ENCODE results near the gene GDPD5. TPM values are rescaled to one million over a fixed set of nuclear protein-coding genes. Genes with fewer than 3 reads are reported as not detected.

GDPD5 gene
- total RNA-seq, 1 experiment from 2014 or later, result 12.5 TPM

DNA sequence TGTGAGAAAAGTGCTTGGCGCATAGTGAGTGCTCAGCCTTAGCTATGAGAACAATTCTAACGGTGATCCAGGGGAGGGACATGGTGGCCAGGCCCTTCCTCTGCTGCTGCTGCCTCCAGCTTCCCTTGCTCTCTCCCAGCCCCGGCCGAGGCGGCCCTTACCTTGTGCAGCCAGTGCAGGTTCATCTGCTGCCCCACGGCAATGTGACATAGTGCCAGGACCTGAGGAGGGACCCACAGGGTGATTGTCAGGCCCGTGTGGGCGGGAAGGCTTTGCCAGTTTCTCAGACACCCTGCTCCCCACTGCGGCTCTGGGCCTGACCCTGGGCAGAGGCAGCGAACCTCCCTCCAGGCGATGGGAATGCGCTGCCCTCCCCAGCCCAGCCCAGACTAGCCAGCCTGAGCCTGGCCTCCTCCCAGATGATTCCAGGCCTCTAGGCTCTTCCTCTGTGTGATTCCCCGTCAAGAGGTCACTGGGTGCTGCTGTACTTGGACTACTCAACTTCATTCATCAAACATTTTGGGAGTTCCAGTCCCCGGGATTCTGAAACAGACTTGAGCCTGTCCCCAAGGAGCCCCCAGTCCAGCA is 69.1 kb downstream of the GDPD5 start:
- Histone ChIP-seq H3K4me3 (ENCODE audit: insufficient read depth, low read depth, low read length) (no peak overlapping the region), H3K27me3 (ENCODE audit: control insufficient read depth, insufficient read depth, low read length) (no peaks in the 10 kb centered on the region), H3K36me3 (replicated peaks; ENCODE audit: control insufficient read depth, insufficient read depth, low read length) (no peaks in the 10 kb centered on the region)
- no peak for DNase-seq

DNA sequence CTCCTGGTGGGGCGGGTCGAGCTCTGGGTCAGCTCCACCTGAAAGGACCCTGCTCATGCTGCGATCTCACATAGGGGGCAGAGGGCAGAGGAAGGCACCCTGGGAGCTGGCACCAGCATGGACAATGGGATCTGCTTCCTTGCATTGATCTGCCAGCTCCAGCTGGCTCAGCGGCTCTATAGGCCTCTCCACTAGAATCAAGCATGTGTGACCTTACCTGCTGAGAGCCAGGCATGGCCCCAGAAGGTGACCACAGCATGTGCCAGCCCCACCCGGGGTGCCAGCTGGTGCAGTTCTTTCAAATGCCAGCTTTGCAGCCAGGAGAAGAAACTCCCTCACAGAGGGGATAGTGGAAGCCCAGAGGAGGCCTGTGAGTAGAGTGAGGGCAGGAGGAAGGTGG is 70.8 kb downstream of the GDPD5 start:
- no peak for DNase-seq
- H3K27me3 ChIP-seq (ENCODE audit: control insufficient read depth, insufficient read depth, low read length), result no peaks in the 10 kb centered on the region
- no peak overlapping the region for H3K4me3 ChIP-seq (ENCODE audit: insufficient read depth, low read depth, low read length)
- no peaks in the 10 kb centered on the region for H3K36me3 ChIP-seq (replicated peaks; ENCODE audit: control insufficient read depth, insufficient read depth, low read length)

DNA sequence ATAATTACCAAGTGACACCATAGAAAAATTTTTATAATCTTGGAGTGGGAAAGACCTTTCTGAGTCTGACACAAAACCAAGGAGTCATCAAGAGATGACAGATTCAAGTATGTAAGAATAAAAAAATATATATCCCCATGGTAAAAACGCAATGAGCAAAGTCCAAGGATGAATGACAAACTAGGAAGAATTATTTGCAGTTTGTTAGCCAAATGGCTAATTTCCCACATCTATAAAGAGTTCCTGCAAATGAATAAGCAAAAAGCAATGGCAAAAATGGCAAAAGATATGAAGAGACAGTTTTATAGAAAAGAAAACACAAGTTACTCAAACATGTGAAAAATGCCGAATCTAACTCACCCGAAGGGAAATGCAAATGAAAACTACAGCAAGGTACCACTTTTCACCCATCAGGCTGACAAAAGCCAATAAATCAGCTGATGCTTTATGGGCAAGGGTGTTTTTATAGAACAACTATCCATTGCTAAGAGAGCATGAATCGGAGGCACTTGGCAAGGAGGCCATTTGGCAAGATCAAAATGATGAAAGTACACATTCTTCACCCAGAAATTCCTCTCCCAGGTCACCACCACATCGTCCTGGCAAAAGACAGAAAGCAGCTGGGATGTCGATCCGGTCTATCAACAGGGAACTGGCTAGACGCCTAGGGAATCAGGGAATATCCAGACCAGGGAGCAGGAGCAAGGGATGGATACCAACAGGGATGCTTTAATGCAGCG is 71.7 kb downstream of the GDPD5 start:
- Histone ChIP-seq H3K4me3 (ENCODE audit: insufficient read depth, low read depth, low read length) (no peak overlapping the region), H3K36me3 (replicated peaks; ENCODE audit: control insufficient read depth, insufficient read depth, low read length) (no peaks in the 10 kb centered on the region), H3K27me3 (ENCODE audit: control insufficient read depth, insufficient read depth, low read length) (no peaks in the 10 kb centered on the region)
- no peak for DNase-seq

- no peak overlapping the region for H3K4me3 ChIP-seq (ENCODE audit: insufficient read depth, low read depth, low read length)
- peak; percentile 97 for DNase-seq
- no peaks in the 10 kb centered on the region for H3K27me3 ChIP-seq (ENCODE audit: control insufficient read depth, insufficient read depth, low read length)
- H3K36me3 ChIP-seq (replicated peaks; ENCODE audit: control insufficient read depth, insufficient read depth, low read length), result no peaks in the 10 kb centered on the region
Observed at GRCh38 chr11:75450826-75451821, 74.6 kb downstream of the GDPD5 start.

GRCh38 chr11:75450236-75450635 is 75.5 kb downstream of the GDPD5 start:
- Histone ChIP-seq H3K36me3 (replicated peaks; ENCODE audit: control insufficient read depth, insufficient read depth, low read length) (no peaks in the 10 kb centered on the region), H3K4me3 (ENCODE audit: insufficient read depth, low read depth, low read length) (no peak overlapping the region), H3K27me3 (ENCODE audit: control insufficient read depth, insufficient read depth, low read length) (no peaks in the 10 kb centered on the region)
- DNase-seq, result no peak

GRCh38 chr11:75449776-75450175 is 76.0 kb downstream of the GDPD5 start:
- DNase-seq, result no peak
- H3K36me3 ChIP-seq (replicated peaks; ENCODE audit: control insufficient read depth, insufficient read depth, low read length), result no peaks in the 10 kb centered on the region
- no peaks in the 10 kb centered on the region for H3K27me3 ChIP-seq (ENCODE audit: control insufficient read depth, insufficient read depth, low read length)

GRCh38 chr11:75449271-75449670 is 76.5 kb downstream of the GDPD5 start:
- DNase-seq, result no peak
- Histone ChIP-seq H3K36me3 (replicated peaks; ENCODE audit: control insufficient read depth, insufficient read depth, low read length) (no peaks in the 10 kb centered on the region), H3K27me3 (ENCODE audit: control insufficient read depth, insufficient read depth, low read length) (no peaks in the 10 kb centered on the region), H3K4me3 (ENCODE audit: insufficient read depth, low read depth, low read length) (no peak overlapping the region)

More at GRCh38 chr11:75449776-75450175, 76.0 kb downstream of the GDPD5 start:
- no peak overlapping the region for H3K4me3 ChIP-seq (ENCODE audit: insufficient read depth, low read depth, low read length)

- H3K4me3 ChIP-seq (ENCODE audit: insufficient read depth, low read depth, low read length), result no peak overlapping the region
- DNase-seq, result no peak
Observed at GRCh38 chr11:75447415-75447814, 78.3 kb downstream of the GDPD5 start.

DNA sequence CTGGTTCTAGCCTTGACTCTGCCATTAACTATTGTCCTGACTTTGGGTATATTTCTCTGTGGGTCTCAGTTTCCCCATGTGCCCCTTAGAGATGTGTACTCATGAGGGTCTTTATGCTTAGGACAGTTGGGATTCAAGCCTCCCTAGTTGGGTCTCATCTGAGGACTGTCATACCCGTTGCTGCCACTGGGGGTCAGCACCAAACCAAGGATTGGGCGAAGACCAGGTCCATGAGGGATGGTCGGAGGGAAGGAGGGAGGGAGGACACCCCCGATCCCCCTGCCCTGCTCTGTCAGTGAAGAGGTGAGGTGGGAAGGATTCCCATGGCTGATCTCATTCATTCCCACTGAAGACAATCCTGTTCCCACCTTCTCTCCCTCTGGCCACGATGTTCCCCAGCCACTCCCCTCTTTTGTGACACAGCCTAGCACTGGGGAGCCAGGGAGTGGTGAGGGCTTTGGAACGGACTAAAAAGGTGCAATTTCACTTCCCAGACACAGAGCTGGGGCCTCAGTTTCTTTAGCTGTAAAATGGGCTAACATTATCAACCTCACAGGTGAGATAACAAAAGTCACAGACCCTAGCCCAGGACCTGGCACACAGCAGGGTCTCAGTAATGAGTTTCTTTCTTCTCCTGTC is 80.3 kb downstream of the GDPD5 start:
- Histone ChIP-seq H3K4me3 (ENCODE audit: insufficient read depth, low read depth, low read length) (no peak overlapping the region), H3K36me3 (replicated peaks; ENCODE audit: control insufficient read depth, insufficient read depth, low read length) (no peaks in the 10 kb centered on the region), H3K27me3 (ENCODE audit: control insufficient read depth, insufficient read depth, low read length) (no peaks in the 10 kb centered on the region)
- peak; percentile 96 for DNase-seq

More at GRCh38 chr11:75447415-75447814, 78.3 kb downstream of the GDPD5 start:
- Histone ChIP-seq H3K27me3 (ENCODE audit: control insufficient read depth, insufficient read depth, low read length) (no peaks in the 10 kb centered on the region), H3K36me3 (replicated peaks; ENCODE audit: control insufficient read depth, insufficient read depth, low read length) (no peaks in the 10 kb centered on the region)

- DNase-seq, result no peak
Observed at GRCh38 chr11:75443043-75443442, 82.7 kb downstream of the GDPD5 start.

GRCh38 chr11:75442161-75442885 is 83.4 kb downstream of the GDPD5 start:
- no peak for DNase-seq

More at GRCh38 chr11:75443043-75443442, 82.7 kb downstream of the GDPD5 start:
- Histone ChIP-seq H3K4me3 (ENCODE audit: insufficient read depth, low read depth, low read length) (no peak overlapping the region), H3K27me3 (ENCODE audit: control insufficient read depth, insufficient read depth, low read length) (no peaks in the 10 kb centered on the region), H3K36me3 (replicated peaks; ENCODE audit: control insufficient read depth, insufficient read depth, low read length) (no peaks in the 10 kb centered on the region)

DNA sequence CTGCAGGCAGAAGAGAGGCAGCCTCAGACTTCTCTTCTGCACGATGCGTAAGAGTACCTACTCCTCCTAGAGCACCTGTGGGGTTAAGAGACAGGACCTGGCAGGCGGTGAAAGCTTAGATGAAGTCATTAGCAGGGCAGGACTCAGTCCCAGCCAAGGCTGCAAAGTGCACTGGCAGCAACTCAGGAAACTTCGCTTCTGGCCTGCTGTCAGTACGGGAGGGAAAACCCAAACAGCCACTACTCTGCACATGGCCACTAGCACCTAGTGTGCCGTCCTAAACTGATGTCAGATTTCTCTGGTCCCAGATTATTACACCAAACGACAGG is 84.0 kb downstream of the GDPD5 start:
- no peaks in the 10 kb centered on the region for H3K27me3 ChIP-seq (ENCODE audit: control insufficient read depth, insufficient read depth, low read length)
- no peak for DNase-seq
- no peaks in the 10 kb centered on the region for H3K36me3 ChIP-seq (replicated peaks; ENCODE audit: control insufficient read depth, insufficient read depth, low read length)
- H3K4me3 ChIP-seq (ENCODE audit: insufficient read depth, low read depth, low read length), result no peak overlapping the region

More at GRCh38 chr11:75442161-75442885, 83.4 kb downstream of the GDPD5 start:
- no peak overlapping the region for H3K4me3 ChIP-seq (ENCODE audit: insufficient read depth, low read depth, low read length)
- H3K36me3 ChIP-seq (replicated peaks; ENCODE audit: control insufficient read depth, insufficient read depth, low read length), result no peaks in the 10 kb centered on the region
- H3K27me3 ChIP-seq (ENCODE audit: control insufficient read depth, insufficient read depth, low read length), result no peaks in the 10 kb centered on the region

DNA sequence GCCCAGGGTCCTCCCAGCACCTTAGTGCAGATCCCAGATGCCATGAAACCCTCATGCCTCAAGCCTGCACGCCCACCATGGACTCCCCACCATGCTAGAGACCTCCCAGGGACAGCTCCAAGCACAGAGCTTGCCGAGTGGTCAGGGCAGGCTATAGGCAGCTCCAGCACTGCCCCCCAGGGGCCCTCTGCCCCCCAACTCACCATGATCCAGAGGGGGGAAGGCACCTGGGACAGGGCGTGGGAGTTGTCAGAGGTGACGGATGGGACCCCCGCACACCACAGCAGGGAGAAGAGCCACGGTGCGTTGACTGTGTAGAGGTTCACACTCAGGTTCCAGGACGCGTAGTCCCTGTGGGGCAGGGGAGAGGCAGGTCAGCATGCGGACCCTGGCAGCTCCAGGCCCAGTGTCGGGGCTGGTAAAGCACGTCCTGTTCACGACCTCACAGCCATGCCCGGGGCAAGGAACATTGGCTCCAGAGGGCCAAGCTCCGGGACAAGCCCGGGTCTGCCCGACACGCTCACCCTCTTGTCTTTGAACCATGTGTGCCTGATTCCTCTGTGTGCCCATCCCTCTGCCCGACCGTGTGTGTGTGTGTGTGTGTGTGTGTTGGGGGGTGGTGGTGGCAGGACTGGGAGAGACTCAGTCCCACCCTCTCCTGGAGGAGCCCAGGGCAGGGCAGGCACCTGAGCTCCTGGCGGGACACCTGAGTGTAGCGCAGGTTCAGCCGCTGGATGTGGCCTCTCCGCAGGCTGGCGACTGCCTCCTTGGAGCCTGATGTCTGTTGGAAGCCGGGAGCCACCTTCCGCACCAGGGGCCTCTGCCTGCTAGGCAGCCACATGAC is 84.6 kb downstream of the GDPD5 start:
- Histone ChIP-seq H3K36me3 (replicated peaks; ENCODE audit: control insufficient read depth, insufficient read depth, low read length) (no peaks in the 10 kb centered on the region), H3K4me3 (ENCODE audit: insufficient read depth, low read depth, low read length) (no peak overlapping the region), H3K27me3 (ENCODE audit: control insufficient read depth, insufficient read depth, low read length) (no peaks in the 10 kb centered on the region)
- no peak for DNase-seq

Data from H7 (cell line).